Measurements from ENCODE around the gene B3GAT1. TPM values are rescaled to one million over a fixed set of nuclear protein-coding genes. Genes with fewer than 3 reads are reported as not detected.

B3GAT1 gene
- total RNA-seq, 1 donor from 2014 or later, result 0.41 TPM

- DNase-seq, result no peak
These were observed 21.1 kb downstream of the B3GAT1 start for GRCh38 chr11:134390706-134391569.

- DNase-seq, result no peak
These were observed 22.4 kb downstream of the B3GAT1 start for GRCh38 chr11:134389464-134390180.

GRCh38 chr11:134388590-134388989 is 23.5 kb downstream of the B3GAT1 start:
- DNase-seq, result no peak

GRCh38 chr11:134387501-134387900 is 24.5 kb downstream of the B3GAT1 start:
- no peak for DNase-seq

GRCh38 chr11:134386945-134387344 is 25.1 kb downstream of the B3GAT1 start:
- DNase-seq, result no peak

GRCh38 chr11:134385774-134386565 is 26.1 kb downstream of the B3GAT1 start:
- peak; percentile 81 for DNase-seq

GRCh38 chr11:134385171-134385570 is 26.9 kb downstream of the B3GAT1 start:
- no peak for DNase-seq

- DNase-seq, result no peak
These were observed 27.6 kb downstream of the B3GAT1 start for GRCh38 chr11:134384406-134384805.

- no peak for DNase-seq
These were observed 28.3 kb downstream of the B3GAT1 start for GRCh38 chr11:134383576-134384221.

- DNase-seq, result no peak
These were observed 29.2 kb downstream of the B3GAT1 start for GRCh38 chr11:134382830-134383229.

- DNase-seq, result no peak
These were observed 29.8 kb downstream of the B3GAT1 start for GRCh38 chr11:134382257-134382656.

- DNase-seq, result no peak
These were observed 31.3 kb downstream of the B3GAT1 start for GRCh38 chr11:134380785-134381184.

- DNase-seq, result no peak
These were observed 31.8 kb downstream of the B3GAT1 start for GRCh38 chr11:134380229-134380628.

- no peak for DNase-seq
These were observed 32.8 kb downstream of the B3GAT1 start for GRCh38 chr11:134379241-134379640.

- DNase-seq, result no peak
These were observed 34.2 kb downstream of the B3GAT1 start for GRCh38 chr11:134377876-134378275.

GRCh38 chr11:134376150-134376921 is 35.7 kb downstream of the B3GAT1 start:
- DNase-seq, result no peak

GRCh38 chr11:134374891-134375550 is 37.0 kb downstream of the B3GAT1 start:
- no peak for DNase-seq

- no peak for DNase-seq
These were observed 37.9 kb downstream of the B3GAT1 start for GRCh38 chr11:134374171-134374570.

- no peak for DNase-seq
These were observed 38.4 kb downstream of the B3GAT1 start for GRCh38 chr11:134373591-134374052.

GRCh38 chr11:134372961-134373360 is 39.1 kb downstream of the B3GAT1 start:
- DNase-seq, result peak; percentile 54

- DNase-seq, result no peak
These were observed 39.5 kb downstream of the B3GAT1 start for GRCh38 chr11:134372536-134372935.
